ENCODE results near the gene ACAD10.

DNA sequence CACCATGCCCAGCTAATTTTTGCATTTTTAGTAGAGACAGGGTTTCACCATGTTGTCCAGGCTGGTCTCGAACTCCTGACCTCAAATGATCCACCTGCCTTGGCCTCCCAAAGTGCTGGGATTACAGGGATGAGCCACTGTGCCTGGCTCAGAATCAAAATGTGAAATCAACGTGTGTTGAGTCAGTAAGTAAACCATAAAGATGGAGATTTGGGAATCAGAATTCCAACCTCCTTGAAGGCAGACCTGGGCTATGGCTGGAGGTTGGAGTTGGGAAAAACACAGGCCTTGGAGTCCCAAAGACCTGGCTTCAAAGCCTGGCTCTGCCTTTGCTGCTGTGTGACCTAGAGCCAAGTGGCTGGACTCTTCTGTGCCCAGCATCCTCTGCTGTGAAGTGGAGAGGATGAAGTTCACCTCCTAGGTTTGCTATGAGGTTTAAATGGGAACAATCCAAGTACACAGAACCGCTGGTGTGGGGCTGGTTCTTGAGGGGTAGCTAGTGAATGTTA, 91.0 kb downstream of the ACAD10 start:
- TF ChIP-seq, protein P1, sequence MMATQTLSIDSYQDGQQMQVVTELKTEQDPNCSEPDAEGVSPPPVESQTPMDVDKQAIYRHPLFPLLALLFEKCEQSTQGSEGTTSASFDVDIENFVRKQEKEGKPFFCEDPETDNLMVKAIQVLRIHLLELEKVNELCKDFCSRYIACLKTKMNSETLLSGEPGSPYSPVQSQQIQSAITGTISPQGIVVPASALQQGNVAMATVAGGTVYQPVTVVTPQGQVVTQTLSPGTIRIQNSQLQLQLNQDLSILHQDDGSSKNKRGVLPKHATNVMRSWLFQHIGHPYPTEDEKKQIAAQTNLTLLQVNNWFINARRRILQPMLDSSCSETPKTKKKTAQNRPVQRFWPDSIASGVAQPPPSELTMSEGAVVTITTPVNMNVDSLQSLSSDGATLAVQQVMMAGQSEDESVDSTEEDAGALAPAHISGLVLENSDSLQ (IDR thresholded peaks at IDR 0.05) = no peak
- no peak for TF ChIP-seq SP1 (IDR thresholded peaks at IDR 0.05)

Data from HEK293T (cell line).